OCI-M1 (cell line): ENCODE data around the gene FRMD4A.

Experiments
- DNase-seq: peaks from one replicate; lab custom pipeline; 2025; lab: John Stamatoyannopoulos, UW

The FRMD4A gene

GRCh38 chr10:13816195-13816925 lies 514.4 kb downstream of the FRMD4A start:
- DNase-seq, result no peak

DNA sequence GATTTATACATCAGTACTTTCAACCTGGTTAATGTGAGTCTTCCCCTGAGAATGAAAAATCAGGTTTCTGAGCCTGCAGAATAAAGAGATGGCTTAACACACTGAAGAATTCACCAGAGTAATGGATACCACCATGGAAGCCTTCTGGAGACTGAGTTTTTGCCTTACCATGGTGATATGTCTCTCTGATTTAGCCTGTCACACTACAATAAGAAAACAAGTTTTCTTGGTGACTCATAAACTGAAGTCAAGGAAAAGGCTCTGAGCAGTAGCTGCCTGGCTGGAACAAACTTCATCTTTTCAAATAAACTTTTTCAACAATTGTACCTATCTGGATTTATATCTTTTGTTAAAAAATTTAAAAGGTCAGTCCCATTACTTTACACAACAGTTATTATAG lies 515.0 kb downstream of the FRMD4A start:
- no peak for DNase-seq

- DNase-seq, result no peak
Observed at GRCh38 chr10:13813550-13813949, 517.2 kb downstream of the FRMD4A start.

DNA sequence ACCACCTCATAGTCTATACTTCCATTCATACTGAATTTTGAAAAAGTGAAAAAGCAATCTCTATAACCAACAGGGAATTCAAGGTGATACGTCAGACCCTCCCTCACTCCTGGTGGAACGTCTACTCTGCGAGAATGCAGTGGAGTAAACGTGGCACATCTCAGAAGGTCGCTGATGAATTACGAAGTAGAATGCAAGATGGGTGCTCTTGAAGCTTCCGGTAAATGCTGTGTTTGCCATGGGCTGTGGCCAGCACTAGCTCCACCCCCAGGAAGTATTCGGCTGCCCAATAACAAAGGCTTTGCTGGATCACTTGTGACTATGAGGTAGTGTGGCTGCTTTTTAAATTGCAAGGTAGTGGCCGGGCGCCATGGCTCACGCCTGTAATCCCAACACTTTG lies 517.9 kb downstream of the FRMD4A start:
- no peak for DNase-seq

GRCh38 chr10:13810568-13810967 lies 520.2 kb downstream of the FRMD4A start:
- DNase-seq, result no peak

- DNase-seq, result no peak
Observed at GRCh38 chr10:13809427-13809826, 521.3 kb downstream of the FRMD4A start.

GRCh38 chr10:13808556-13809391 lies 522.0 kb downstream of the FRMD4A start:
- no peak for DNase-seq

GRCh38 chr10:13806419-13806818 lies 524.3 kb downstream of the FRMD4A start:
- DNase-seq, result no peak

DNA sequence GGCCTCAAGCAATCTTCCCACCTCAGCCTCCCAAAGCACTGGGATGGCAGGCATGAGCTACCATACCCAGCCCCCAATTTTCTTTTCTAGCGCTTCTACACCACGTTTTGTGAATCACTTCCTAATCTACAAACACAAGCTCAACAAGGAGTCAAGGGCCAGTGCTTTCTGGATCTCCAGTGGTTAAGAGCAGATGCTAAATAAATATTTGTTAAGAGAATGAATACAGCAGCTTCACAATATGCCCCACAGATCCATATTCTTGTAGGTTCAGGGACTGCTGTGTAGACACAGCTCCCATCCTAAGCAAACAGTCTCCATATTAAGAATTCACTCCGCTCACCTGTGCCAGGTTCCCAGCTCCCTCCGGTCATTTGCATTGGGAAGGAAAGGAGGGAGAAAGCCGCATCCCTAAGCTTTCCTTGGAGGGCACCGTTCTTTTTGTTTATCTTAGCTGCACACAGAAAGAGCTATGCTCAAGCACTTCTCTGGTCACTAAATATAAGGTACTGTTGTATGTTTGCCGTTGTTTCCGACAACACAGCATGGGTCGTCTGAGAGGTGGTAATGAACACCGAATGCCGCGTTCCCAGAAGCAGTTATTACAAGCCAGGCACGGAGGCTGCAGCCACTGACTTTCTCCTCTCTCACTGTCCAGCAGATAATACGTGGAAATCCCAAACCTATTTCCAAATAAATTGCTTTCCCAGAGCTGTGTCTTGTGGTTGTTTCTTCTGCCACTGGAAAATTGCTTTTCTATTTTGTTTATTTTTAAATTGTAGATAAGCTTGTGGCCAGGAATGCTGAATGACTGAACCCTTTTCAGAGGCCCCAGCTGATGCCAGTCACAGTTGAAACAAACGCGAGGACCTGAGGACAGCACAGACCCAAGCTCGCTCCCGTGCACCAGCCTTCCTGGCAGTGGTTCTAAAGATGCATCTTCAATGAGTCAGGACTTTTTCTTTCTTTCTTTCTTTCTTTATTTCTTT lies 526.9 kb downstream of the FRMD4A start:
- no peak for DNase-seq

DNA sequence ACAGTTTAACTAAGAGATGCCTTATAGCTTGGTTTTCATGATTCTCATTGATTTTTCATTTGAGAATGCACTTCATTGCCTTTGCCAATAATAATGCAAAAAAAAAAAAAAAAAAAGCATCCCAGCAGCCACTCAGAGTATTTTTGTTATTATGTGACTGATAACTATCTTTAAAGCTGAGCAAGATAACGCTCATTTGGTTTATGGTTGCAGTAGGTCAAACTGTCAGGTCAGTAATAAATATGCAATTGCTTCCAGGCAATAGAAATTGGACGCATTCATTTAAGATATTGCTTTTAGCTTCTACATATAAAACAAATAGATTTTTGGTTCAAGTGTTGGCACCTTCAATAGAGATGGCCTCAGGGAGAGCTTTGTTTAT lies 528.8 kb downstream of the FRMD4A start:
- no peak for DNase-seq

DNA sequence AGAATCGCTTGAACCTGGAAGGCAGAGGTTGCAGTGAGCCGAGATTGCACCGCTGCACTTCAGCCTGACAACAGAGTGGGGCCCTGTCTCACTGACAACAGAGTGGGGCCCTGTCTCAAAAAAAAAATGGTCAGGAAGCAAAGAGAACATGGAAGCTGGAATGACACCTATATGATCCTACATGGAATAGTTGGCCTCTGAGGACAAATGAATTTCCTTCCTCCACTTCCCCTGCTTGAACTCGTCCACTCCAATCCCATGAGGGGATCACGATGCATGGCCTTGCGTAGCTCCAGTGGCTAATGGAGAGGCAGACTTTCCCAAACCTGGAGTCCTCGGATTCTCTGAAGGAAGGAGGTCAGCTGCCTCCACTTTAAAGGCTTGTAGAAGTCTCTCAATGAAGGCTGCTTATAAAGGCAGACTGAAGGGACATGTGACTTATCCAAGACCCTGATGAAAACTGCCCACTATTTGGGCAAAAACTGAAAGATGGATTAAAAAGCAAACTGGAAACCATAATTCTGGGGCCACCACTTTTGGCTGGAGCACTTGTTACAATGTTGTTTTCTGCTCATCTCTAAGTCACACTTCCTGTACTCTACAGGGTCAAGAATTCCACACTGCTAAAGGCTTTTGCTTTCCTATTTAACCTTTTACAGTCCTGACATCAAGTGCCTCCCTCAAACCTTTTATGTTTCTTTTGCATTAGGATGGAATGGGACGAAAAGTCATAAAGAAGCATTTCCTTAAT lies 529.4 kb downstream of the FRMD4A start:
- DNase-seq, result no peak

DNA sequence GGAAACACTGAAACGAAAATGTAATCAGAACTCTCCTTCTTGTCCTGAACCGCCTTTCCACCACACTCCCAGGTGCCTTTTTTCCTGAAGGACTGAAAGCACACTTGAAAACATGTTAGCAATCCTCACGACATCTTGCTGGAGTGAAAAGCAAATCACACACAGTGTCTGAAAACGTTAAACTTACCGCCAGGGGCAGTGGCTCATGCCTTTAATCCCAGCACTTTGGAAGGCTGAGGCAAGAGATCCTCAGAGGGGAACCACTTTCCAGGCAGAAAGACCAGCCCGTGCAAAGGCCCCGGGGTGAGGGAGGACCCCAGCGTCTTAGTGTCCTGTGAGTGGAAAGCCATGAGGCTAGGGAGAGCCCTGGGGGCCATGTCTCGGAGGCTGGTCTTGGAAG lies 533.6 kb downstream of the FRMD4A start:
- no peak for DNase-seq

GRCh38 chr10:13795653-13796555 lies 534.8 kb downstream of the FRMD4A start:
- no peak for DNase-seq

DNA sequence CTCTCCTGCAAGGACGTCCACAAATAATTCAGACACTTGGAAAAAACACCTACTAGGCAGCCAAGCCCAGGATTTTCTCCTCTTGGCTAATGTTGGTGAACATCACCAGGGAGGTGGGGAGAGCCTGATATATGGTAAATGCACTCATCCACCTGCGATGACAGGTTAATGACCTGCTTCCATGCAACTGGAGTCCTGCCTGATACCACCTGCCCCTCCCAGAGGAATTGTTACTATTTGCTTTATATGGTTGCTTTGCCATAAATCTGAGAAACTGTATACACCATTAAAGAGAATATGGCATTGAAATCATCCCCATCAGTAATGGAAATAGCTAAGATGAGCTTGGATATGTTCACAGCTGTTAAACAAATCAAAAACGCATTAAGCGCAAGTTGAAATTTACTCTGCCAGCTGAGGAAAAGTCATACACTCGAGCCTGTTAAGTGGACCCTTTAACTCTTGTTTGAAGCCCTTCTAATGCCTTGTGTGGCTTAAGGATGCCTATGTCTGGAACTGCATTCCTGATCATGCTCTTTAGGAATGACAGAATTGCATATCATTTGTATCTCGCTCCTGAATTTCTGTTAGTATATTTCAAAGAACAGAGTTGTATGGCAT lies 535.6 kb downstream of the FRMD4A start:
- no peak for DNase-seq

- no peak for DNase-seq
Observed at GRCh38 chr10:13792006-13792405, 538.7 kb downstream of the FRMD4A start.

- no peak for DNase-seq
Observed at GRCh38 chr10:13791483-13791882, 539.2 kb downstream of the FRMD4A start.

DNA sequence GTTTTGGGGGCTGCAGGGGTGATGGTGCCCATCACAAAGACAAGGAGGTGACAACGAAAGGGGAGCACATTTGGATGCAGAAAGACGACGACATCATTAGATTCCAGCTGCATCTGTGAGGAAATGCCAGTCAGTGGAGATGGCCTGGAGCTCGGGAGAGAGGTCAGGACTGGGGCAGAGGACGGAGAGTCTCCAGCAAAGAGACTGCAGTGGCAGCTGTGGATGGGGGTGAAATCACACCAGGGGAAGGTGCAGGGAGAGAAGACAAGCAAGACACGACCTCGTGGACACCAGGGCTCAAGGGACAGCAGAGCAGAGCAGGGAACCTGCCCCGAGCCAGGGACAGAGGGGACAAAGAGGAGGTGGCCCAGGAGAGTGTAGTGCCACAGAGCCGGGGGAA lies 540.5 kb downstream of the FRMD4A start:
- no peak for DNase-seq

DNA sequence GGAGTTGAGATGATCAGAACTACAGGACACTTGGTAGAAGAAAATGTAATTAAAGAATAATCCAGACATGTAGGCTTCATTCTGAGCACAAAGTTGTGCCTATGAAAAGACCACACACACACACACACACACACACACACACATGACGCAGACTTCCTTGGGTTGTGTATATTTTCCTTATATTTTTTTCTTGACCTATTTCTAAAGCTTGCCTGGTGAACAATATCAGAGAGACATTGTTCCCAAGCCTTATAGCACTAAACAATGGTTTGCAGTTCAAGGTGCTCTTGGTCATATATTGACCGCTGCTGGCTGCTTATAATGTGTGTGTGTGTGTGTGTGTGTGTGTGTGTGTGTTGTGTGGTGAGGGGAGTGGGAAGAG lies 541.3 kb downstream of the FRMD4A start:
- DNase-seq, result no peak

DNA sequence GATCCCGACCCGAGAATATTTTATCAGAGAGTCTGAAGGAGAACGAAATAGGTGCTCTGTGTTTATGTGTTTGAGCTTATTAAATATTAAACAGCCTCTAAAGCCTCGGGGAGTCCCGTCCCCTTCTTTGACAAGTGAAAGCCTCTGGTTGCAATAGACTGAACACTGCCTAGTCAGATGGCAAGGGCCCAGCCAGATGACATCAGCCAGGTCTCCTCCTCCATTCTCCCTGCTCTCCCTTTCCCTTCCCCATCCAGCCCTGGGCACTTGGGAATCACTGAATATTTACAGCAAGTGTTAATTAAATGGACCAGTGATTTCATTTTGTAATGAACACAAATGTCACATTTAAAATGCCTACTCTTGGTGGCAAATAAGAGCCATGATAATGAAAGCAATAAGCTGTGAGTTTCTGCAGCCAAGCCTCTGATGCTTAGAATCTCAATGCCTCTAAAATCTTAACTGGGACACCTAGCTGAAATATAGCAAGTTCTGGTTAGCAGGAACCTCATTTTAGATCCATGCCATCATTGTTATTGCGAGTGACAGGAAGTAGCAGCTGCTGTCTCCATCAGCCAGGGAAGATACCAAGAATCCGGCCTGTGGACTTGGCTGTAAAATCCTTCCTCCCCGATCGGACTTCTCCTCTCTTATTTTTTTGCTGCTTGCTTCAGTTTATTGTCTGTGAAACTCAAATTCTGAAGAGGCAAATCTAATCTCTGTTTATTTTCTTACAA lies 541.8 kb downstream of the FRMD4A start:
- DNase-seq, result no peak

- DNase-seq, result no peak
Observed at GRCh38 chr10:13788320-13788600, 542.5 kb downstream of the FRMD4A start.
